NCI-H345 (cell line): ENCODE data around the gene MAP3K9.
"Not testable (repeated sequence)": the region's sequence is repeated elsewhere in the genome, so short reads cannot be mapped to it uniquely, and the experiment has no call there.

Experiments
- DNase-seq: peaks from one replicate; lab custom pipeline; 2025; lab: John Stamatoyannopoulos, UW

The MAP3K9 gene

GRCh38 chr14:70724110-70724509 lies 85.2 kb downstream of the MAP3K9 start:
- DNase-seq = no peak

DNA sequence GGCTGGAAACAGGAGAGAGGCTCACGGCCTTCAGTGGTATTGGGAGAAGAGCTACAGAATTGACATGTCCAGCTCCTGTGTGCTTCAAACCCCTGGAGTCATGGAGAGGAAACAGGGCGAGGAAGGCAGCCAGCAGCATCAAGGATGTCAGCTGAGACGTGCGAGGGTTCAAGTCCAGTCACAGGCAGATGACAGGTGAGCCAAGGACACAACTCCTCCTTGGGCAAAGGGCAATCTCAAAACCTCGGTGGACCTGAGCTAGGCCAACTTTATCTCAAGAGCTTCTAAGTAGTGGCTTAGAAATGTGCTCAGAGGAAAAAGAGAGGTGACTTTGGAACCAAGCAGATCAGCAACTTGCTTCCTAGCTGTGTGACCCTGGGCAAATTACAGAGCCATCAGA lies 86.0 kb downstream of the MAP3K9 start:
- DNase-seq = no peak

GRCh38 chr14:70722418-70722817 lies 86.9 kb downstream of the MAP3K9 start:
- DNase-seq = no peak

DNA sequence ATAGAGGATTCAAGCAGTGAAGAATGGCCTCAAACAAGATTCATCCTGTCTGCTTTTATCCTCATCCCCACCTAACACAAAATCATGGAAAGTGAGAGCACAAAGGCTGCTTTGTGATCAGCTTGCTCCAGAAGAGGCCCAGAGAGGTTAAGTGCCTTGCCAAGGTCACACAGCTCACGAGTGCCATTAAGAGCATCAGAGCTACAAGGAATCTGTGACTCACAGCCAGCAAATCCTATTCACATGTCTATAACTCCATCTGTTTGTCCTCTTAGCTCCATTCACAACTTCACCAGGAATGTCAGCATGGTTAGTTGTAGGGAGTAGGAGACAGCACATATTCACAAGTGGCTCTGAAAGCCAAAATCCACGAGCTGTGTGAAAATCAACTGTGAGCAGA lies 87.8 kb downstream of the MAP3K9 start:
- no peak for DNase-seq

DNA sequence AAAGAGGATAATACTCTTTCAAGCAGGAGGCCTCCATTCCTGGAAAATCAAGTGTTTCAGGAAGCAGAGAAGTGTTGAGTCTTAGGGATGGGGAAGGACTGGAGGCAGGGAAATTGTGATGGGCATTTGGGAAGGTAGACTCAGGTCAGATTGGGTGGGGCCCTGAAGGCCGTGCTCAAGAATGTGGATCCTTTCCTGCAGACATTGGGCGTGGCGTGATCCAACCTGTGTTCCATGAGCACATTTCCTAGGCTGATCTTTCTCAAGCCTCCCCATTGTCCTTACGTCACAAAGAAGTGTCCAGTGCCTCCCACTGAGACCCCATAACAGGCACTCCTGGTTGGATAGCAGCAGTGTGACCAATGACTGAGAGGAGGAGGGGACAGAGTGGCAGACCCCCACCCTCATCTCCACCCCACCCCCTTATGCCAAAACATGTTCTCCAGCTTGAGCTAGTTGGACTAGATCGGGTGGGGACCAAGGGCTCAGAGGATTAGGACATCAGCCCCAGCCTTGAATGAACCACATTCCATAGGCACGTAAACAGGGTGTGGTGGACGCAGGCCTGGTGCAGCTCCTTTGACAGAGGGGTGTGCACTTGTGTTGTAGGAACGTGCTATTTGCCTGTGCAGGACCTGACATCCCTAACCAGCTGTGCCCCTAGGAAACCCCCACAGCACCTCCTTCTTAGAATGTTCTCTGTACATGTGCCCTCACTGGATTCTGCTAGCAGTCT lies 90.8 kb downstream of the MAP3K9 start:
- no peak for DNase-seq

DNA sequence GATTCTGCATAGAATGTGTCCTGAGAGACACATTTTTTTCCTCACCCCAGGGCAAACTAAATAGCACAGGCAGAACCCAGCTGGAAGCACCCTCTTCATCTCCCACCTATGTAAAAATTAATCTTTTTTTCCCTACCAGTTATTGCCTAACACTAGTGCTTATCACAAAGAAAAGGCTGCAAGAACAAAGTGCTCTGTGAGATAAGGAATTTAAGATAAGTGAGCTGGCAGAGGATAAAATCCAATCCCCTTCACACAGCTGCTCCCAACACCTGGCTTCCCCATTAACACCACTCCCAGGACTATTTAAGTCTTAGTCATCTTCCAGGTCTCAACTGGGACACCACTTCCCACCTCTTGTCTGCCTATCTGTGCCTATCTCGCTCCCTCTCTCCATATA lies 92.4 kb downstream of the MAP3K9 start:
- no peak for DNase-seq

DNA sequence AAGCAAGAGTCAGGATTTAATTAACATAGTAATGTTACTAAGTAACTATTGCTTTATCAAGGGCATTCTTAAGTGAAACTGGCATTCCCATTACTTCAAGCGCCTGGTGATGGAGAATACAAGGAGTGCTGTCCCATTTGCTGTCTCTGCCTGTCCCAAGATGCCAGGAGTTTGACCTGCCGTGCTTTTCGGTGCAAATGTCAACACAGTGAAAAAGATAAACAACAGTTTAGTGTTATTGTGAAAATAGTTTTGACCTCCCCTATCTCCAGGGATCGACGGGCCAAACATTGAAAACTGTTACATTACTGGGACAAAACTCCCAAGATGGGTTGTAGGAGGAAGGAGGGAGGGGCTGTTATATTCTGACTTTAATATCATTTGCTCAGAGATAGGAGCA lies 92.8 kb downstream of the MAP3K9 start:
- no peak for DNase-seq

DNA sequence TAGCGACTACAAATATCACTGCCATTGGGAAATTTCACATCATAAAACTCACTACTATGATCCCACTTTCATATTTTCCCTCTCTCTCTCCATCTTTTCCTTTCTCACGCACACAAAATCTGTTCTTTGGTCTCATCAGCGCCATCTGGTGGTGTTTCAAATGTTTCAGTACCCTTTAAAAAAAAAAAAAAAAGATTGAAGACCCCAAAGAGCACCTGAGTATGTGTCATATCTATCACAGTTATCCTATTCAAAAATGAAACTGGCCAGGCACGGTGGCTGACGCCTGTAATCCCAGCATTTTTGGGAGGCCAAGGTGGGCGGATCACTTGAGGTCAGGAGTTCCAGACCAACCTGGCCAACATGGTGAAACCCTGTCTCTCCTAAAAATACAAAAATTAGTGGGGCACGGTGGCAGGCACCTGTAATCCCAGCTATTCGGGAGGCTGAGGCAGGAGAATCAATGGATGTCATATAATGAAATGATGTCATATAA lies 95.2 kb downstream of the MAP3K9 start:
- peak; percentile 67 for DNase-seq

DNA sequence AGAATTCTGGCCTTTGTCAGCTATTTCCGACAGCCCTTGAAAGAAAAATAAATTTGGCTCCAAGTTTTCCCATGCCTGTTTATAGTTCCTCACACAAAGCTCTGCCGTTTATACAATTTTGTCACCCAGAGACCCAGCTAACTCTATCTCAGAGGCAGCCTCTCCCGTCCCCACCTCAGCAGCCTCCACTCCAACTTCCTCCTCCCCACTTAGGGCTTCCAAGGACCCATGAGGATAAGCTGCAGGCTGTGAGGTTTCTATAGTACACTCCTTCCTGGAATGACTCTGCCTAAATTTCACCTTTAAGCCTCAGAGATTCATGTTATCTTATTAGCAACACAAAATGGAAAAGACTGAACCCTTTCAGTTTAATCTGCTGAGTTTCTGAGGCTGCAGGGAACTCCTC lies 95.8 kb downstream of the MAP3K9 start:
- DNase-seq = no peak

DNA sequence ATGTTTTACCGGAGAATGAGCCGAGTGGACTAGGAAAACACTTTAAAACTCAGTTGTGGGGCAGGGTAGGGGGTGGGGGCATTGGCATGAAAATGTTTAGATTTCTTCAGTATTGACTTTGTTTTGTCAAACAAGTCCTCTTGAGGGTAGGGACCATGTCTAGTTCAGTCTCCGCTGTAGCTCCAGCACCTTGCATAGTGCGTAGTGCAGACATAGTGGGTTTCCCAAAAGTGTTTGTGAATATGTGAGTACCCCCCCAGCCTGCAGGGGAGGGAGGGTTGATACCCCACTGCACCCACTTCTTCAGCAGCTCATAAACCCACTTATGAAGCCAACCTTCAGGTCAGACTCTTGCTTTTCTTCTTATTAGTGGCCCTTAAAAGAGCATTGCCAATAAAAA lies 96.2 kb downstream of the MAP3K9 start:
- no peak for DNase-seq

DNA sequence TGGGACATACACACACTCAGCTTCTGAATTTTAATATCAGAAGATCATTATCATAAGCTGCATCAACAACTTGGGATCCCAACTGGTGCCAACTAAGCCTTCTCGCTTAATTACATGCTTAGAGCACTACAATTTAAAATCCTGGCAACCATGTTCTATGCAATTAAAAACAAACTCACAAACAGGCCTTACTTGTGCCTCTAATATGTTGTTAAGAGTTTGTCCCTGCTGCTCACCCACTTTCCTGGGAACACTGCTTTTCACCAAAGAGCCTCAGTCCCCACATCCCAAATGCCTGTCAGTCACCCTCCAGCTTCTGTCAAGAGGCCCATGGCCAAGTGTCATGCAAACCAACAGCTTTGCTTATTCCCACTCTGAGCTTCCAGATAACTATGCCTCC lies 97.9 kb downstream of the MAP3K9 start:
- DNase-seq = no peak

DNA sequence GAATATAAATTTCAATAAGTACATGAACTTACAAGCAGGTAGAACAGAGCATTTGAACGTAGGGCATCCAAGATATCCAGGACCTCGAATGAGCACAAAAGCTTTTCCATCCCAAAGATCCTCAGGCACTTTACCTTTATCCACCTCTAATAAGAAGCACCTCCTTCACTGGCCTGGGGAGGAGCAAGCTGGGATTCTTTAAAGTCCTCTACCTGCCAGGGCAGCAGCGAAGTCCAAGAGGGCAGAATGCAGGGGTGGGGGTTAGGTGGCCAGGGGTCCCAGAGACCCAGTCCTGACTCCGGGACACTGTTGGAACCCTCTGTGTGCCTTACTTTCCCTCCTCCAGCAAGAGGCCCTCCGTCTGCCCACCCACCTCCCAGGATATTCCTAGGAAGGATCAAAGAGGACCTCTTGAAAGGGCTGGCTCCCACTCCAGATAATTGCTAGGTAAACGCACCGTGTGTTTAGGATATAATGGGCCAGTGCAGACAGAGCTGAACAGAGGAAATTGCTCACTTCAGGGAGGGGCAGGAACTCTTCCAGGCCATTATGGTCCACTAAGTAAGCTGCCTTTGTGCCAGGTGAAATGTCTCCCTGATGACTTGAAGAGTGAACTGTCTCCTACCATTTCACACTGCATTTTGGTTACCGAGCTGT lies 99.5 kb downstream of the MAP3K9 start:
- peak; percentile 90 for DNase-seq

GRCh38 chr14:70708717-70709570 lies 100.4 kb downstream of the MAP3K9 start:
- peak; percentile 78 for DNase-seq

GRCh38 chr14:70707138-70708038 lies 101.9 kb downstream of the MAP3K9 start:
- DNase-seq = no peak

DNA sequence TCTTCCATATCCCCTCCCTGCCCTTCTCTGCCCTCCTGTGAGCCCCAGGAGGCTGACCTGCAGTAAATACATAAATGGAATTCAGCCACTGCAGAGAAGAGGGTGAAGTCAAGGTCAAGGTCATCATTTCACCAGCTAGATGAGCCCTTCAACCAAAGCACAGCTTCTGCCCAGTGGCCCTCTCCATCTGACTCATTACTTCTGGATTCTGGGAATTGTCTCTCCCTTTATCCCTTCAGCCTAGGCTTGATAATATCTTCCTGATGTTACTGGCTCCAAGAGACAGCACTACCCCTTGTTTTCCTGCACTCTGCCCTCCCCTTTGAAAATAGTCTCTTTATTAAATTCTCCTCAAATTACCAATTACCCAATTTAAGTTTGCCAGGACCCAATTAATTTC lies 103.1 kb downstream of the MAP3K9 start:
- DNase-seq = no peak

DNA sequence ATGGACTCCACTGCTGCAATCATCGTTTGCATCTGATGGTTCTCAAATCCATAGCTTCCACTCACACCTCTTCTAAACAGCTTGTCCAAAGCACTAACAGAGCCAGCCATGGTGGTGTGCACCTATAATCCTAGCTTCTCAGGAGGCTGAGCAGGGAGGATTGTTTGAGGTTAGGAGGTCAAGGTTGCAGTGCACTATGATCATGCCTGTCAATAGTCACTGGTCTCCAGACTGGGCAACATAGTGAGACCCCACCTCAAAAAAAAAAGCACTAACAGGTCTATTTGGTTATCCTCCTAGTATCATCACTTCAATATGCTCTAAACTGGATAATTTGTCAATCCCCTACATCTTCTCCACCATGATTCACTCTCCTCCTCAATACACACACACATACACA lies 104.4 kb downstream of the MAP3K9 start:
- no peak for DNase-seq

DNA sequence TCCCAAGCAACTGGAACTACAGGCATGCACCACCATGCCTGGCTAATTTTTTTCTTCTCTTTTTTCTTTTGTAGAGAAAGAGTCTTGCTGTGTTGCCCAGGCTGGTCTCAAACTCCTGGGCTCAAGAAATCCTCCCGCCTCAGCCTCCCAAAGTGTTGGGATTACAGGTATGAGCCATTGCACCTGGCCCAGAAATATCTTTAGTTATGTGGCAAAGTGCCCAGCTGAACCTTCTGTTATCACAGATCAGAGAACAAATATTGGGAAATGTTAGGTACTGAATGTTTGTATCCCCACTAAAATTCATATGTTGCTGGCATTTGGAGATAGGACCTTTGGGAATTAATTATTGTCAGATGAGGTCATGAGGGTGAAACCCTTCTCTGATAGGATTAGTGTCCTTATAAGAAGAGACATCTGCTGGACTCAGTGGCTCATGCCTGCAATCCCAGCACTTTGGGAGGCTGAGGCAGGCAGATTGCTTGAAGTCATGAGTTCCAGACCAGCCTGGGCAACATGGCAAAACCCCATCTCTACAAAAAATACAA lies 105.6 kb downstream of the MAP3K9 start:
- not testable (repeated sequence) for DNase-seq

GRCh38 chr14:70702161-70702560 lies 107.2 kb downstream of the MAP3K9 start:
- no peak for DNase-seq

DNA sequence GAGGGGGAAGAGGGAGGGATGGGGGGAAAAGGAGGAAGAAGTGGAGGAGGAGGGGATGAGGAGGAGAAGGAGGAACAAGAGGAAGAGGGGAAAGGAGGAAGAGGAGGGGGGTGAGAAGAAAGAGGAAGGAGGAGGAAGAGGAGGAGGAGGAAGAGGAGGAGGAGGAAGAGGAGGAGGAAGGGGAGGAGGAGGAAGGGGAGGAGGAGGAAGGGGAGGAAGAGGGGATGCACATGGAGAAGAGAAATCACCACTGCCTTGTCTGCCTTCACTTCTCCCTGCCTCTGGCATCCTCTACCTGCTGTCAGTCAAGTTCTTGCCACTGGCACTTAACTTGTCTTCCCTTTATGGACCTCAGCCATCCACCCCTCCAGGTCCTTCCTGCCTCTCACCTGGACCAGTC lies 107.7 kb downstream of the MAP3K9 start:
- no peak for DNase-seq

DNA sequence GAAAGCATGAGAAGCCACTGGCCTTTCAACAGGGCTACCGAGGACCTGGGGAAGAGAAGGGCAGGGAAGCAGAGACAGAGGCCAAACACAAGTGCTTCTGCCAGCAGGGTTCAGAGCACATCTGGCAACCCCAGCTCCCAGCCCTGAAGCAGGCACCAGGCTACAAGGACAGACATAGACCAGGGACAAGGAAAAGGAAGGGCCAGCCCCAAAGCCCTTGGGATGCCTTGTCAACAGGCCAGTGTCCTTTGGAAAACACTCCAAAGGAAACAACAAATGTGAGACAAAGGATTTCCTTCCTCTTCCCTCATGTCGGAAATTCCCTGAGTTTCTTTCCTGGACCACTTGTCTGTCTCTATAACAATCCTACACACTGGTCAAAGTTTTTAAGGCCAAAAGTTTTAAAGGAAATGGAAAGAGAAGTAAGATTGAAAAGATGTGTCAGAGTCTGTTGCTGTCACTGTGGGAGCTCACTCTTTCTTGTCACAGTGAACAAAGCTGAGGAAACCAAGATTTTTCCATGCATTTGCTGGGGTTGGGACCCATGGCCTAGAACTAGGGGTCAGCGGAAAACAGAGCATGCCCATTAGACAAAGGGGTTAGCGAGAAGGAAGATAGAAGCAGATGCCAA lies 108.2 kb downstream of the MAP3K9 start:
- DNase-seq = no peak

DNA sequence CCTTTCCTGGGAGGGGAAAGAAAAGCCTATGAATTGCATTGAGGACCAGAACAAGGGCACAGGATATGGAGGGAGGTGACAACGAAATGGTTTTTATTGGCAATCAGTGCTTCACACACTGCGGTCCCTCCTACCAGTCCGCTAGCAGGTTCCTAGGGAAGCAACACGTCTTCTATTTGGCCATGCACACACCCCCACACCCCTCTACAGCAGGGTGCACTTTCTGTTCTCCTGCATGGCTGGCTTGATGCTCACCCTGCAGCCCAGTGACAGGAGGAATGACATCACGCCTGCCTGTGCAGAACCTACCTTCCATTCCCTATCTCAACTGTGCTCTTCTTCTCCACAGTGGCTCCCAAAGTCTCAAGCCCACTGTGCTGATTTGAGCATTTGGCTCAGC lies 109.7 kb downstream of the MAP3K9 start:
- DNase-seq = no peak
